Anterior cingulate cortex (tissue), 58 donors: Measurements from ENCODE around the gene DNAJA3.
A peak's percentile ranks its signal among the peaks of the same experiment; 100 is the strongest.

ENCODE experiments used
- DNase-seq, 58 donors: peaks; one replicate each; lab custom pipeline; 2025; lab: John Stamatoyannopoulos, UW

Gene DNAJA3

GRCh38 chr16:4426722-4427372 lies 1.2 kb downstream of the DNAJA3 start:
- DNase-seq = no peak

DNA sequence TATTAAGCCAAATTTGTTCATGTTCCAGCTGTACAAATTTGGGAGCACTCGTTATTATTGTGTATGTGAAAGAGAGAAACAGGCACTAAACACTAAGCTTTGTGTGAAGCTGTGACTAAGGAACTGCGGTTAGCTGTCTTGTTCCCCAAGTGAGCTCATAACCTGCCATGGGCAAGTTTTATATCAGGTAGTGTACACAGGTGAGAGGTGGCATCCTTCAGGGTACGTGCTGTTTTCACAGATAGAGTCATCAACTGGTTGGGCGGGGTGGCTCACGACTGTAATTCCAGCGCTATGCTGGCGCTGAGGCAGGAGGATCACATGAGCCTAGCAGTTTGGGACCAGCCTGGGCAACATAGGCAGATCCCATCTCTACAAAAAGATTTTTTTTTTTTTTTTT lies 2.8 kb downstream of the DNAJA3 start:
- DNase-seq = no peak

DNA sequence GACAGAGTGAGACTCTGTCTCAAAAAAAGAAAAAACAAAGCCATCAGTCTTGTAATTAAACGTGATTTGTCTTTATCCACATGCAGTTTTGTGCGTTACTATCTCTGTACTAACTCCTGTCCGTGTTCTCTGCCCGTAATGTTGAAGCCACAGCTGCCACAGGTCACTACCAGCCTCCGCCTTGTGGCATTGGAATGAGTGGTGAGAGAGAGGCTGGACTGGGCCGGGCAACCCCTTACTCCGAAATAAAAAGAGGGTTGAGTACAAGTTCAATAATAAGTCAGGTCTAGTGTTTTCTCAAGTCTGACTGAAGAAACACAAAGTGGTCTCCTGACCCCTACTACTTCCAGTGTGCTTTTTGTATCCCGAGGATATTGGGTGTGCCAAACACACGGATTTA lies 5.4 kb downstream of the DNAJA3 start:
- no peak for DNase-seq

DNA sequence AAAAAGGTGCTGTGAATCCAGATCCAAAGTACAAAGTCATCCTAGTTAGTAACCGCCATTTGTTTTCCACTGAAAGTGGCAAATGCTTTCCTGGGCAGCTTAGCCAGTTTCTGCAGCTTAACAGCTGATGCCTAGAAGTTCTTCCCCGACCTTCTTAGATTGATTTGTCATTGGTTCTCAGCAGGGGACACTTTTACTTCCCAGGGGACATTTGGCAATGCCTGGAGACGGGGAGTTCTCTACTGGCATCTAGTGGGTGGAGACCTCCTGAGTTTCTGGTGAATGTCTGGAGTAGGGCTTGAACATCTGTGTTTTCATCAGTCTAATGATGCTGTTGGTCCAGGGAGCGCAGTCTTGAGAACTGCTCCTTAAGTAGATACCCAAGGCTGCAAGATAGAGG lies 7.6 kb downstream of the DNAJA3 start:
- DNase-seq = no peak

GRCh38 chr16:4433914-4434787 lies 8.5 kb downstream of the DNAJA3 start:
- DNase-seq = no peak

- no peak for DNase-seq
These were observed 9.8 kb downstream of the DNAJA3 start for GRCh38 chr16:4435337-4436067.

GRCh38 chr16:4437366-4437765 lies 11.7 kb downstream of the DNAJA3 start:
- DNase-seq = no peak

GRCh38 chr16:4442371-4442770 lies 16.7 kb downstream of the DNAJA3 start:
- DNase-seq = no peak

DNA sequence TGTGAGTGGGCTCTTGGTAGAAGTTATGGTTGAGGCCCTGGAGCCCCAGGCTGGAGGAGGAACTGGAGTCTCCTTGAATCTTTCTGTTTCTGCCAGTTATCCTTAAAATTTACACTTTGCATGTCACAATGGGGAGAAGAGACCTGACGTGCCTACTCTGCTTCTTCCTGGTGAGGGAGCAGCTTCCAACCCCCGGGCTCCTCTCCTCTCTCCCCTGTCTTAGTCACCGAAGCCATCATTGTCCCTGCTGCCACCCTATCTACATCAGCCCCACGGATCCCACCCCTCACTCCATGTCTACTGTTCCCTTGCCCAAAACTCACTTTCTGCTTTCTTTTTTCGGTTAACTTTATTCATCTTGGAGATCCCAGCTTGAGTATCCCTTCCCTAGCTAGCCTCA lies 17.6 kb downstream of the DNAJA3 start:
- peak in 1 of 58 donors; percentile 10 for DNase-seq

- DNase-seq = no peak
These were observed 18.3 kb downstream of the DNAJA3 start for GRCh38 chr16:4443986-4444385.

- DNase-seq = no peak
These were observed 24.8 kb downstream of the DNAJA3 start for GRCh38 chr16:4450430-4450829.

- DNase-seq = no peak
These were observed 25.4 kb downstream of the DNAJA3 start for GRCh38 chr16:4450931-4451519.

DNA sequence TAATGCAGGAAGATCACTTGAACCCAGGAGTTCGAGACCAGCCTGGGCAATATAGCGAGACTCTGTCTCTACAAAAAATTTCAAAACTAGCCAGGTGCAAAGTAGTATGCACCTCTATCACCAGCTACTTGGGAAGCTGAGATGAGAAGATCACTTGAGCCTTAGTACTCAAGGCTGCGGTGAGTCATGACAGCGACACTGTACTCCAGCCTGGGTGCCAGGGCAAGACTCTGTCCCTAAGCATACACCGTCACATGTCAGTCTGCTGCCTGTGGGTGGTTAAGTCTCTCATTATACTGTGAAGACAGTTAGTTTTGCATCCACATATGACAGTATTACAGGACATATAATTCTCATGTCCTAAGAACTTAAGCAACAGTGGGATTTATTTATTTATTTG lies 27.0 kb downstream of the DNAJA3 start:
- DNase-seq = no peak

GRCh38 chr16:4454623-4455022 lies 29.0 kb downstream of the DNAJA3 start:
- DNase-seq = no peak

- no peak for DNase-seq
These were observed 29.4 kb downstream of the DNAJA3 start for GRCh38 chr16:4455081-4455480.

GRCh38 chr16:4455951-4456350 lies 30.3 kb downstream of the DNAJA3 start:
- no peak for DNase-seq

GRCh38 chr16:4460936-4461249 lies 35.2 kb downstream of the DNAJA3 start:
- DNase-seq = peak in 1 of 58 donors; percentile 25

DNA sequence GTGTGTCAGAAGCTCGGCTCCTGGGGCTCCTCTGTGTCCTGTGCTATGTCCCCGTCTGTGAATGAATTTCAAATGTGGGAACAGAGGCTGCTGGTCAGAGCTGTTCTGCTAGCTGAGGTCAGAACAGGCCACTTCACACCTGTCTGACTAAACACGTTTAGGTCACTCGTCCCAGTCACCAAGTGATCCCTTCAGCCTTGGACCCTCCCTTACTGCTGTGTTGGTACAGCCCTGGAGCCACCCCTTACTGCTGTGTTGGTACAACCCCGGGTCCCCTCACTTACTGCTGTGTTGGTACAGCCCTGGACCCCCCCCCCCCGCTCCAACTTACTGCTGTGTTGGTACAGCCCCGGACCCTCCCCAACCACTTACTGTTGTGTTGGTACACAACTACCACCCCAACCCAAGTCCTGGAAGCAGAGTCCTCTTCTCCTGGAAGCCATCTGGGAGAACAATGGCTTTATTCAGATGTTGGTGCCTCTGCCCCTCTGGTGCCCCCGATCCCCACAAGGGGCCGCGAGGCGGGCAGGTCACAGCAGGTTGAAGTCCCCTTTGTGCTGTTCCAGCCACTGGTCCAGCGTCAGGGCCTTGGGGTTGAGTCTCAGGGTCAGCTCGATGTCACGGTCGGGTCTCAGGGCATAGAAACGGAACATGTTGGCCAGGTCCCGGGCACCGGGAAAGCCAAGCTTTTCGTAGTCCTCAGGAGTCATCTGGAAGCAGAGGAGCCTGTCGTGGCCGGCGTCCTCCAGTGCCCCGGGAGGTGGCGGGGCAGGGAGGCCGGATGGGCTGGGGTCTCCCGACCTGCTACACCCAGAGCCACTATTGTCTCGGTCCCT lies 35.8 kb downstream of the DNAJA3 start:
- peak in 17 of 58 donors; percentile 2 to 67 (median 28) for DNase-seq

DNA sequence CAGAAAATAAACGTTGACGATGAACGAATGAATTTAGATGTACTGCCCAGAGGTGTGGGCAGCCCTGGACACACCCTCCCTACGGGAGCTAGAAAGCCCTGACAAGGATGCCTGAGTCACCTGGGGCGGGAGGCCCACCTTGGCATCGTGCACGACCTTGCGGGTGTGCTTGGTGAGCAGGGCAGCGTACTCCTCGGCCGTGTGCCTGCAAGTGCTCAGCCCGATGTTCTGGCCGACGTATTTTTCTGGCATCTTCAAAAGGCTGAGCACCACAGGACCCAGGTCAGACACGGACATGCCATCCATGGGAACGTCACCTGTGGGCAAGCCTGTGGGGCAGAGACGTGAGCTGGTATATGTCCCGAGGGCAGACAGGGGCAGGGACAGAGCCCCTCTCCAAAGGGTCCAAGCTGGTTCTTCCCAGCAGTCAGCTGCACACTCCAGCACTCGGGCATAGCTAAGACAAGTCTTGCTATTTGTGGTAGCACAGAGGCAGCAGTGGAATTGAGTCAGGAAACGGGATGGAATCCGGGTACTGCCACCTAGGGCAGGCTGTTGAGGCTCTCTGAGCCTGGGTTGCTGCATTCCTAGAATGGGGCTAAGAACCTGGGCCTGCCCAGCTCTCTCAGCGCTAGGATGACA lies 38.0 kb downstream of the DNAJA3 start:
- no peak for DNase-seq
